Measurements from ENCODE around the gene TCHHL1. TPM values are rescaled to one million over a fixed set of nuclear protein-coding genes. Genes with fewer than 3 reads are reported as not detected.

TCHHL1 gene
- total and polyA plus RNA-seq, 2 donors from 2014 or later = not detected

- no peak for FAIRE-seq
- Histone ChIP-seq H3K36me3 (ENCODE audit: control insufficient read depth in 2 of 3, insufficient read depth in 3 of 3, low read length in 3 of 3) (no peaks in the 10 kb centered on the region), H3K9ac (ENCODE audit: low read length in 3 of 3) (no peak overlapping the region), H3K4me3 (ENCODE audit: low read length in 3 of 3) (no peak overlapping the region), H3K9me3 (ENCODE audit: control insufficient read depth in 2 of 3, insufficient read depth in 1 of 3, low read length in 3 of 3) (no peaks in the 10 kb centered on the region), H3K27ac (ENCODE audit: low read depth in 2 of 2, low read length in 2 of 2) (no peak overlapping the region), H3K27me3 (ENCODE audit: control insufficient read depth, insufficient read depth, low read length) (no peaks in the 10 kb centered on the region), H3K4me1 (ENCODE audit: control insufficient read depth in 2 of 3, insufficient read depth in 2 of 3, low read depth in 1 of 3, low read length in 3 of 3) (no peaks in the 10 kb centered on the region)
- TF ChIP-seq, protein P1, sequence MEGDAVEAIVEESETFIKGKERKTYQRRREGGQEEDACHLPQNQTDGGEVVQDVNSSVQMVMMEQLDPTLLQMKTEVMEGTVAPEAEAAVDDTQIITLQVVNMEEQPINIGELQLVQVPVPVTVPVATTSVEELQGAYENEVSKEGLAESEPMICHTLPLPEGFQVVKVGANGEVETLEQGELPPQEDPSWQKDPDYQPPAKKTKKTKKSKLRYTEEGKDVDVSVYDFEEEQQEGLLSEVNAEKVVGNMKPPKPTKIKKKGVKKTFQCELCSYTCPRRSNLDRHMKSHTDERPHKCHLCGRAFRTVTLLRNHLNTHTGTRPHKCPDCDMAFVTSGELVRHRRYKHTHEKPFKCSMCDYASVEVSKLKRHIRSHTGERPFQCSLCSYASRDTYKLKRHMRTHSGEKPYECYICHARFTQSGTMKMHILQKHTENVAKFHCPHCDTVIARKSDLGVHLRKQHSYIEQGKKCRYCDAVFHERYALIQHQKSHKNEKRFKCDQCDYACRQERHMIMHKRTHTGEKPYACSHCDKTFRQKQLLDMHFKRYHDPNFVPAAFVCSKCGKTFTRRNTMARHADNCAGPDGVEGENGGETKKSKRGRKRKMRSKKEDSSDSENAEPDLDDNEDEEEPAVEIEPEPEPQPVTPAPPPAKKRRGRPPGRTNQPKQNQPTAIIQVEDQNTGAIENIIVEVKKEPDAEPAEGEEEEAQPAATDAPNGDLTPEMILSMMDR (IDR thresholded peaks at IDR 0.05; ENCODE audit: borderline replicate concordance, extremely low read depth, insufficient read depth) = no peak
- intact Hi-C loops (cut with DNase I) = no loop called here
- peak in 1 of 5 donors; percentile 66 for DNase-seq
Measured at GRCh38 chr1:152078831-152079441, 9.9 kb downstream of the TCHHL1 start.

GRCh38 chr1:152072311-152072710, 16.6 kb downstream of the TCHHL1 start:
- no peak for FAIRE-seq
- TF ChIP-seq, protein P1 (IDR thresholded peaks at IDR 0.05; ENCODE audit: borderline replicate concordance, extremely low read depth, insufficient read depth) = no peak
- no peak overlapping the region for H3K9ac ChIP-seq (ENCODE audit: low read length in 3 of 3)
- no peak overlapping the region for H3K4me3 ChIP-seq (ENCODE audit: low read length in 3 of 3)
- H3K9me3 ChIP-seq (ENCODE audit: control insufficient read depth in 2 of 3, insufficient read depth in 1 of 3, low read length in 3 of 3) = no peaks in the 10 kb centered on the region
- no peak for DNase-seq
- H3K27me3 ChIP-seq (ENCODE audit: control insufficient read depth, insufficient read depth, low read length) = no peaks in the 10 kb centered on the region
- no peak overlapping the region for H3K27ac ChIP-seq (ENCODE audit: low read depth in 2 of 2, low read length in 2 of 2)
- intact Hi-C loops (cut with DNase I) = no loop called here
- no peaks in the 10 kb centered on the region for H3K4me1 ChIP-seq (ENCODE audit: control insufficient read depth in 2 of 3, insufficient read depth in 2 of 3, low read depth in 1 of 3, low read length in 3 of 3)
- no peaks in the 10 kb centered on the region for H3K36me3 ChIP-seq (ENCODE audit: control insufficient read depth in 2 of 3, insufficient read depth in 3 of 3, low read length in 3 of 3)

DNA sequence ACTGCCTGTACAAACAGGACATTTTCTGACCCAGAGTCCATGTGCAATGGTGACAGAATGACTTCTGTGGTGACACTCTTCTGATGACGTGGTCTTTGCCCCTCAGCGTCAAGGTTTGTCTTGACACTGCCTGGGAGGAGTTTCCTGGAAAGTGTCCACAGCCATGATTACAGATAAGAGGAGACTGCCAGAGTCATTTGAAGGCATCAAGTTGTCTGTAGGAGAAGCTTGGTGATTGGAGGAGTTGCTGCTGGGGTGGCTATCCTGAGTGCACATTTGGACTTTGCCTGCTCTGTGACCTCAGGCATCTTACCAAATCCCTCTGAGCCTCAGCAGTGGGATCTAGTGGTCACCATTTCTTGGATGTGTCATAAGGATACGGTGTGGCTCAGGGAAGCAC, 17.7 kb downstream of the TCHHL1 start:
- intact Hi-C loops (cut with DNase I) = no loop called here
- H3K36me3 ChIP-seq (ENCODE audit: control insufficient read depth in 2 of 3, insufficient read depth in 3 of 3, low read length in 3 of 3) = no peaks in the 10 kb centered on the region
- no peak overlapping the region for H3K4me3 ChIP-seq (ENCODE audit: low read length in 3 of 3)
- DNase-seq = no peak
- H3K4me1 ChIP-seq (ENCODE audit: control insufficient read depth in 2 of 3, insufficient read depth in 2 of 3, low read depth in 1 of 3, low read length in 3 of 3) = no peaks in the 10 kb centered on the region
- FAIRE-seq = no peak
- TF ChIP-seq, protein P1 (IDR thresholded peaks at IDR 0.05; ENCODE audit: borderline replicate concordance, extremely low read depth, insufficient read depth) = no peak
- no peak overlapping the region for H3K9ac ChIP-seq (ENCODE audit: low read length in 3 of 3)
- no peak overlapping the region for H3K27ac ChIP-seq (ENCODE audit: low read depth in 2 of 2, low read length in 2 of 2)
- H3K9me3 ChIP-seq (ENCODE audit: control insufficient read depth in 2 of 3, insufficient read depth in 1 of 3, low read length in 3 of 3) = no peaks in the 10 kb centered on the region
- H3K27me3 ChIP-seq (ENCODE audit: control insufficient read depth, insufficient read depth, low read length) = no peaks in the 10 kb centered on the region

GRCh38 chr1:152067929-152068328, 20.9 kb downstream of the TCHHL1 start:
- Histone ChIP-seq H3K9ac (ENCODE audit: low read length in 3 of 3) (no peak overlapping the region), H3K4me1 (ENCODE audit: control insufficient read depth in 2 of 3, insufficient read depth in 2 of 3, low read depth in 1 of 3, low read length in 3 of 3) (no peaks in the 10 kb centered on the region), H3K27ac (ENCODE audit: low read depth in 2 of 2, low read length in 2 of 2) (no peak overlapping the region), H3K27me3 (ENCODE audit: control insufficient read depth, insufficient read depth, low read length) (no peaks in the 10 kb centered on the region), H3K4me3 (ENCODE audit: low read length in 3 of 3) (no peak overlapping the region), H3K36me3 (ENCODE audit: control insufficient read depth in 2 of 3, insufficient read depth in 3 of 3, low read length in 3 of 3) (no peaks in the 10 kb centered on the region), H3K9me3 (ENCODE audit: control insufficient read depth in 2 of 3, insufficient read depth in 1 of 3, low read length in 3 of 3) (no peaks in the 10 kb centered on the region)
- TF ChIP-seq, protein P1 (IDR thresholded peaks at IDR 0.05; ENCODE audit: borderline replicate concordance, extremely low read depth, insufficient read depth) = no peak
- FAIRE-seq = no peak
- intact Hi-C loops (cut with DNase I) = no loop called here
- no peak for DNase-seq
